ENCODE data around the gene ANO6. TPM values are rescaled to one million over a fixed set of nuclear protein-coding genes. Genes with fewer than 3 reads are reported as not detected.

Gene ANO6
- total and polyA plus RNA-seq, 11 donors = 9.0 to 57.2 (median 46.0) TPM

GRCh38 chr12:45273717-45274271, 57.9 kb downstream of the ANO6 start:
- WGBS, 4 donors = 5 to 13% (median 8%) methylated on average over 1 of the region's 1 CpG
- Histone ChIP-seq H3K4me3 (no peak overlapping the region), H3K27ac (peak overlapping the region in 8 of 12 donors; percentile 13 to 70 (median 42)), H3K27me3 (no peaks in the 10 kb centered on the region), H3K4me1 (peaks cover 10 to 67% (median 42%) of the 10 kb centered on the region in 12 donors), H3K9me3 (no peaks in the 10 kb centered on the region), H3K36me3 (no peaks in the 10 kb centered on the region)
- intact Hi-C loops (cut with DNase I) = loop anchor here in 7 of 10 donors (2.0 to 10.0 kb wide), 8 partner anchors 49 to 114 kb away; partner anchors contain the start of gene ANO6 (in 4 of the 7)
- peak in 2 of 5 donors; percentile 36 to 58 for DNase-seq
- ATAC-seq = peak; percentile 44 to 95 (median 88)
- TF ChIP-seq CTCF (IDR thresholded peaks at IDR 0.05) (no peak), POLR2A (IDR thresholded peaks at IDR 0.05) (no peak)

- WGBS, 4 donors = 80 to 87% (median 84%) methylated on average over 5 of the region's 5 CpGs
- H3K27ac ChIP-seq = no peak overlapping the region
- no peaks in the 10 kb centered on the region for H3K36me3 ChIP-seq
- H3K27me3 ChIP-seq = no peaks in the 10 kb centered on the region
- H3K9me3 ChIP-seq = peaks cover 0 to 2% (median 0%) of the 10 kb centered on the region in 12 donors
- intact Hi-C loops (cut with DNase I) = loop anchor here in 3 of 10 donors (10.0 kb wide), 3 partner anchors 59 to 109 kb away; partner anchors contain the start of gene ANO6 (in 1 of the 3)
- ATAC-seq = no peak
- no peak for DNase-seq
- peaks cover 9 to 66% (median 39%) of the 10 kb centered on the region in 12 donors for H3K4me1 ChIP-seq
- TF ChIP-seq POLR2A (IDR thresholded peaks at IDR 0.05) (no peak), CTCF (IDR thresholded peaks at IDR 0.05) (no peak)
- H3K4me3 ChIP-seq = no peak overlapping the region
Measured at GRCh38 chr12:45276154-45276755, 60.4 kb downstream of the ANO6 start.

GRCh38 chr12:45278447-45278846, 62.6 kb downstream of the ANO6 start:
- Histone ChIP-seq H3K27ac (peak overlapping the region in 1 of 12 donors; percentile 4), H3K4me1 (peaks cover 5 to 63% (median 34%) of the 10 kb centered on the region in 12 donors), H3K4me3 (no peak overlapping the region), H3K27me3 (no peaks in the 10 kb centered on the region), H3K9me3 (peaks cover 0 to 6% (median 0%) of the 10 kb centered on the region in 12 donors), H3K36me3 (no peaks in the 10 kb centered on the region)
- DNase-seq = no peak
- TF ChIP-seq CTCF (IDR thresholded peaks at IDR 0.05) (no peak), POLR2A (IDR thresholded peaks at IDR 0.05) (no peak)
- WGBS, 4 donors = 0 to 93% (median 85%) methylated on average over 1 of the region's 1 CpG
- intact Hi-C loops (cut with DNase I) = loop anchor here in 3 of 10 donors (10.0 kb wide), 3 partner anchors 56 to 106 kb away; partner anchors contain the start of gene ANO6 (in 1 of the 3)
- ATAC-seq = no peak
